GM12864 (cell line): ENCODE data around the gene GNPTAB.
"Not testable (repeated sequence)": the region's sequence is repeated elsewhere in the genome, so short reads cannot be mapped to it uniquely, and the experiment has no call there.

ENCODE experiments used
- DNase-seq: peaks from one replicate; pipeline ENCODE4 v3.0.0-alpha.2; 2011; ENCODE audit warnings: low read depth
- H3K4me3 ChIP-seq: 2 replicates; pipeline ENCODE4 v1.5.1; 2011; ENCODE audit warnings: mild to moderate bottlenecking, low read depth, low read length, control low read depth
- TF ChIP-seq, protein P1 (sequence below): IDR thresholded peaks from 2 replicates; pipeline ENCODE4 v1.5.1; 2011; ENCODE audit warnings: low read depth, mild to moderate bottlenecking, moderate library complexity, low read length, control low read depth, inconsistent platforms; ENCODE audit errors: missing control alignments

The GNPTAB gene

DNA sequence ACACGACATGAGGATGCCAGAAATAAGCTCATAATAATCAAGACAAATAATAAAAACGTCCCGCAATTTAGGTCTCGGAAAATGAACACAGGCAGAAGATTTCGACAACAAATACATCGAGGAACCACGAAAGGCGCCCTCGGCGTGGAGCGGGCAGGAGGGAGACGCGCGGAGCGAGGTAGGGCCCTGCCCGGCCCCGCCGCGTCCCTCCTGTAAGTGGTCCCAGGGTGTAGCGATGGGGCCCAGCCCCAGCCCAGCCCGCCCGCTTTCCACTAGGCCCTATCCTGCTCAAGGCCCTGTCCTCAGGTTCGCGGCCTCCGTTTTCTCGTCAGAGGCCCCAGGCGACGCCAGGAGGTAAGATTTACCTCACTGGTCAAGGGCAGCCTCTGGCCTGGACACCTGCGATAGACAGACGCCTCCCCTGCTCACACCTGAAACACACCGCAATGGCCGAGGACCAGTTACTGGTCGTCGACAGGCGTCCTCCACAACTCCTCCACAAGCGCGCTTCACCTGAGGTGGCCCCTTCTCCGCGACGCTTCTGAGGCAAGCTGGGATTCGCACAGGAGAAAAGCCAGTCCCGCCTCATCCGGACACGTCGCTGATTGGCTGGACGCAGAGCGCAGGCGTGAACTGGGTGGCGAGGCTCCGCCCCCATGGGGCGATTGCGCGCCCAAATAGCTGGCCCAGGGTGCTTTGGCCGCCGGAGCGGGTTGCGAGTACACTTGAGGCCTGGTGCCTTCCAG lies 91.7 kb downstream of the GNPTAB start, which contains the start of gene SYCP3:
Gene SYCP3, minus strand, starts transcription at position 543 of the 746 bp plus-strand sequence. CDS start 1,527 bp downstream, outside the sequence.
- DNase-seq: no peak
- no peak within 1 kb of the TSS for H3K4me3 ChIP-seq
- TF ChIP-seq, protein P1, sequence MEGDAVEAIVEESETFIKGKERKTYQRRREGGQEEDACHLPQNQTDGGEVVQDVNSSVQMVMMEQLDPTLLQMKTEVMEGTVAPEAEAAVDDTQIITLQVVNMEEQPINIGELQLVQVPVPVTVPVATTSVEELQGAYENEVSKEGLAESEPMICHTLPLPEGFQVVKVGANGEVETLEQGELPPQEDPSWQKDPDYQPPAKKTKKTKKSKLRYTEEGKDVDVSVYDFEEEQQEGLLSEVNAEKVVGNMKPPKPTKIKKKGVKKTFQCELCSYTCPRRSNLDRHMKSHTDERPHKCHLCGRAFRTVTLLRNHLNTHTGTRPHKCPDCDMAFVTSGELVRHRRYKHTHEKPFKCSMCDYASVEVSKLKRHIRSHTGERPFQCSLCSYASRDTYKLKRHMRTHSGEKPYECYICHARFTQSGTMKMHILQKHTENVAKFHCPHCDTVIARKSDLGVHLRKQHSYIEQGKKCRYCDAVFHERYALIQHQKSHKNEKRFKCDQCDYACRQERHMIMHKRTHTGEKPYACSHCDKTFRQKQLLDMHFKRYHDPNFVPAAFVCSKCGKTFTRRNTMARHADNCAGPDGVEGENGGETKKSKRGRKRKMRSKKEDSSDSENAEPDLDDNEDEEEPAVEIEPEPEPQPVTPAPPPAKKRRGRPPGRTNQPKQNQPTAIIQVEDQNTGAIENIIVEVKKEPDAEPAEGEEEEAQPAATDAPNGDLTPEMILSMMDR: no peak

DNA sequence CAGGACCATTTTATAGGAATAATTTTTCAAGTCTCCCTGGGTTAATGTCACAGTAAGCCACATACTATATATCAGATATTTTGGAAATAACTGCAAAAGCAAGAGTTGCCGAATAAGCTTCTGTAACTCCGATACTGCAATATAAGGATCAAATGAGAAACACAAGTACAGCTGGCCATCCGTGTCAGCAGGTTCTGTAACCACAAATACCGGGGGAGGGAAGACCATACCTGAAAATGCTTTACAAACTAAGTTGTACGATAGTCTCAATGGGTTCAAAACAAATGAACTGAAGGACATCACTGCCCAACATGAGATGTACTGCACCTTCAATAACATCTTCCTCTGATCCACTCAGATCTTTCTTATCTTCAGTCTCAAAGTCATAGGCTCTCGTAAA lies 93.3 kb downstream of the GNPTAB start:
- no peak overlapping the region for H3K4me3 ChIP-seq
- DNase-seq: no peak
- TF ChIP-seq, protein P1: no peak

DNA sequence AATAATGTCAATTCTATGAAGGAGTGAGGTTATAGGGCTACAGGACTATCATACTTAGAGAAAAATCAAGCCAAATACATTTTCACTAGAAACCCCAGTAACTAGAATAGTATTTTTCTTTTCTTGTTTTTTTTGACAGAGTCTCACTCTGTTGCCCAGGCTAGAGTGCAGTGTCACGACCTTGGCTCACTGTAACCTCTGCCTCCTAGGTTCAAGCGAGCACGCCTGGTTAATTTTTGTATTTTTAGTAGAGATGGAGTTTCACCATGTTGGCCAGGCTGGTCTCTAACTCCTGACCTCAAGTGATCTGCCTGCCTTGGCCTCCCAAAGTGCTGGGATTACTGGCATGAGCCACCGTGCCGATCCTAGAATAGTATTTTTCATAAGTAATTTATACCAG lies 96.3 kb downstream of the GNPTAB start:
- not testable (repeated sequence) for H3K4me3 ChIP-seq, DNase-seq

DNA sequence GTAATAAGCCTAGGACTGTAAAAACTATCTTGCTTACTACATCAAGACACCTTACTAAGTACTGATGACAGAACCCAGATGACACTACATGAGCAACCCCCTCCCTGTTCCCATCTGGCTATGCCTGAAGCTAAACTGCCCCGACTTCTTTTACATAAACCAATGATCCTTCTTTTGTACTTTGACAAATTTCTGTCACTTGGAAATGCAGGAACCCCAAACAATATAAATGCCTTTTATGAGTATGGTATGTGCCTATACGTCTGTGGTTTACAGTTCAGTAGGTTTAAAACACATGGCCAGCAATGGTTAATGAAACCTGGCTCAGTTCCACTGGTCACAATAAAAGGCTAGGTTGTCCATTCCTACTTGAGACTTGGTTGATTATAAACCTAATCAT lies 97.6 kb downstream of the GNPTAB start:
- no peak overlapping the region for H3K4me3 ChIP-seq
- DNase-seq: no peak
- TF ChIP-seq, protein P1: no peak

DNA sequence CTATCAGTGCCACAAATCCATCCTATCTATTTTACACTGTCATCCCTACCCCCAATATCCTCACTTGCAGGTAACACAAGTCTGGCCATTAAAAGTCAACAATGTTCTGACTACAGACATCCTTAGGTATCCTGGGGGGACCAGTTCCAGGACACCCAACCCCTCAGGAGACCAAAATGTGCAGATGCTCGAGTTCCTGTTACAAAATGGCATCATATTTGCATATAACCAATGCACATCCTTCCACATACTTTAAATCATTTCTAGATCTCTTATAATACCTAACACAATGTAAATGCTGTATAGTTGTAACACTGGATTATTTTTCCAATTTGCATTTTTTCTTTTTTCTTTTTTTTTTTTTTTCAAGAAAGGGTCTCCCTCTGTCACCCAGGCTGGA lies 98.4 kb downstream of the GNPTAB start:
- TF ChIP-seq, protein P1: no peak
- H3K4me3 ChIP-seq: no peak overlapping the region
- no peak for DNase-seq

DNA sequence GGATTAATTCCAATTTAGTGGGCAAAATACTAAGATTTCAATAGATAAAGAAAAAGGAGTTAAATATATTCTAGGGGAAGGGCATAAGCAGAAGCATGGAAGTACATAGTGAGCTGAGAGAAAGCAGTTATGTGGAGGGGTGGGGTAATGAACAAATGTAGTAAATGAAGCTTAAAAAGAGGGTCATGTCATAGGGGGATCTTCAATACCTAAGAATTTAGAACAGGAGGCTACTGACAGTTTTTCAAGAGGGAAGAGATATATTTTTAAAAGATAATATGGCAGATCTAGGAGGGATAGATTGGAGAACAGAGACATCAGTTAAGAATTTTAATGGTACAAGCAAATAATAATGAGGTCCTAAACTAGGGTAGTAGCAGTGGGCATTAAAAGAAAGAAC lies 100.9 kb downstream of the GNPTAB start:
- TF ChIP-seq, protein P1: no peak
- no peak for DNase-seq
- H3K4me3 ChIP-seq: no peak overlapping the region

DNA sequence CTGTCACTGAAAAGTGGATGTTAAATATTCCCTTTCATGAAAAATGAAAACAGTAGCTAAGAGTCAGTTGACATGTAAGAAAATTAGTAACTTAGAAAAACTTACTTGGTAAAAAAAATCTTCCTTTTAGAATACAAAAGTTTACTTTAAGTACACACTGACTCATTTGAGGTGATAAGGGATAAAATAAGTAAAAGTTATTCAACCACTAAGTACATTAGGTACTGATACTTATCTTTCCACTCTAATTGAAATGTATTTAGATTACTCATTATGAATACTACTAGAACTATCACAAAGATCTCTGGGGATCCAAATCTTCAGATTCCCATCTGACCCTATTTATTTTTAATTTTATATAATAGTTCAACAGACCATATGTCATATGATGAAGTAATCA lies 103.7 kb downstream of the GNPTAB start:
- TF ChIP-seq, protein P1: no peak
- DNase-seq: no peak

More for the DNA sequence above, 103.7 kb downstream of the GNPTAB start:
- H3K4me3 ChIP-seq: no peak overlapping the region
